SJCRH30 (cell line): ENCODE results near the gene ERP29. TPM values are rescaled to one million over a fixed set of nuclear protein-coding genes. Genes with fewer than 3 reads are reported as not detected.
"Not testable (repeated sequence)": the region's sequence is repeated elsewhere in the genome, so short reads cannot be mapped to it uniquely, and the experiment has no call there.

Experiments used
- DNase-seq, 2 experiments: peaks; one replicate each; pipeline ENCODE4 v3.0.0-alpha.2; 2015 to 2020
- H3K27ac ChIP-seq: fragments of 250-450 bp; sonication (Bioruptor Pico); 2 replicates; pipeline ENCODE4 v1.5.1; 2020; ENCODE audit warnings: mild to moderate bottlenecking, moderate library complexity
- H3K27me3 ChIP-seq: fragments of 250-450 bp; sonication (Bioruptor Pico); 2 replicates; pipeline ENCODE4 v1.5.1; 2020; ENCODE audit warnings: mild to moderate bottlenecking, moderate library complexity
- H3K36me3 ChIP-seq: fragments of 250-450 bp; sonication (Bioruptor Pico); 2 replicates; pipeline ENCODE4 v1.5.1; 2020; ENCODE audit warnings: mild to moderate bottlenecking, moderate library complexity
- H3K4me1 ChIP-seq: fragments of 250-450 bp; sonication (Bioruptor Pico); 2 replicates; pipeline ENCODE4 v1.5.1; 2020; ENCODE audit warnings: mild to moderate bottlenecking, moderate library complexity
- H3K4me3 ChIP-seq: fragments of 250-450 bp; sonication (Bioruptor Pico); 2 replicates; pipeline ENCODE4 v1.5.1; 2020; ENCODE audit warnings: mild to moderate bottlenecking, moderate library complexity
- H3K9me3 ChIP-seq: fragments of 250-450 bp; sonication (Bioruptor Pico); replicated peaks from 2 replicates; pipeline ENCODE4 v1.5.1; 2020; ENCODE audit warnings: mild to moderate bottlenecking, moderate library complexity
- total RNA-seq: library from RNA; depleted of rRNA; stranded (reverse); fragments of >200 nt; shearing (Covaris generic); gene quantifications from 2 replicates; pipeline ENCODE4 v1.2.3, GENCODE V29; 2014; rRNA removed

Gene ERP29
- total RNA-seq, 1 experiment from 2014 or later: 38.5 TPM

DNA sequence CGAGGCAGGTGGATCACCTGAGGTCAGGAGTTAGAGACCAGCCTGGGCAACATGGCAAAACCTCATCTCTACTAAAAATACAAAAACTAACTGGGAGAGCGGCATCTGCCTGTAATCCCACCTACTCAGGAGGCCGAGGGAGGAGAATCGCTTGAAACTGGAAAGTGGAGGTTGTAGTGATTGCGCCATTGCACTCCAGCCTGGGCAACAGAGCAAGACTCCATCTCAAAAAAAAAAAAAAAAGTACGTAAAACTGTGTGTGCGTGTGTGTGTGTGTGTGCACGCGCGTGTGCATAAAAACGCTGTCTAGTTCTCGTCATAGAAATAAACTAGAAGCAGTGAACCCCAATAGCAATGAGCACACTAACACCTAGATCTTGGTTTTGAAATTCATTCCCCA, 23.4 kb downstream of the ERP29 start:
- not testable (repeated sequence) for H3K27me3 ChIP-seq, H3K4me3 ChIP-seq, H3K9me3 ChIP-seq, DNase-seq, H3K4me1 ChIP-seq, H3K27ac ChIP-seq
- peaks cover 71% of the 10 kb centered on the region for H3K36me3 ChIP-seq

DNA sequence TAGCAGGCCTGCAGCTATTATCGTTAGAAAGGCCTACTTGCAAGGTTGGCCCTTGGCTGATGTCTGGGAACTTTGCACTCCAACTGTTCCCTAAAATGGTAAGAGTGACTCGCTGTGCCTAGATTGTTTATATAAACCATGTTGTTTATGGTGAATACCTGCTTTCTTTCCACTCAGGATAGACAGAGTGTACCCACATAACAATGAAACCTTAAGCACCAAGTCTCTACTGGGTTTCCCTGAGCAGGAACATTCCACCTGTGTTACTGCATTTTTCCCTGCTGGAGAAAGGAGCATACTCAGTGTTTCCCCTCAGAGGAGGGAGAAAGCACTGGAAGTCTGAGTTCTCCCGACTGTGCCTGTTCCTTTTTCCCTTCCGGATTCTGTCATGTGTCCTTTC, 32.8 kb downstream of the ERP29 start:
- no peak overlapping the region for H3K4me3 ChIP-seq
- peaks cover 74% of the 10 kb centered on the region for H3K36me3 ChIP-seq
- H3K27me3 ChIP-seq: no peaks in the 10 kb centered on the region
- H3K9me3 ChIP-seq: no peaks in the 10 kb centered on the region
- no peaks in the 10 kb centered on the region; the same call in 1 of the 2 replicates for H3K4me1 ChIP-seq
- no peak for DNase-seq
- no peak overlapping the region for H3K27ac ChIP-seq

DNA sequence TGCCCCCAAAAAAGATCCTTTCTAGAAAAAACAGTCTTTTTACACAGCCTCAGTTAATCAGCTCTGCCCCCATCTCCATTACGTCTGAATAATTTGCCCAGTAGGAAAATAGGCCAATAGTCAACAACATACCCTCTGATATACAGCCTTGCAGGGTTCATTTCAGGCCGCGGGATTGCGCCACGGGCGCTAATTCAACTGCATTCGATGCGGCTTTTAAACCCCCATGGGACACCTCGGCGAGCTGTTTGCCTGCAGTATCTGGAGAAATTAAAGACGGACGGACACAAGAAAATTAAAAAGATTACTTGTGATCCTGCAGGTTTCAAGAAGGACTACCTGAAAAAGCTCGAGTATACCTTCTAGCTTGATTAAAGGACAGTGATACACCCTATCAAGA, 36.1 kb downstream of the ERP29 start:
- peaks cover 62% of the 10 kb centered on the region for H3K36me3 ChIP-seq

DNA sequence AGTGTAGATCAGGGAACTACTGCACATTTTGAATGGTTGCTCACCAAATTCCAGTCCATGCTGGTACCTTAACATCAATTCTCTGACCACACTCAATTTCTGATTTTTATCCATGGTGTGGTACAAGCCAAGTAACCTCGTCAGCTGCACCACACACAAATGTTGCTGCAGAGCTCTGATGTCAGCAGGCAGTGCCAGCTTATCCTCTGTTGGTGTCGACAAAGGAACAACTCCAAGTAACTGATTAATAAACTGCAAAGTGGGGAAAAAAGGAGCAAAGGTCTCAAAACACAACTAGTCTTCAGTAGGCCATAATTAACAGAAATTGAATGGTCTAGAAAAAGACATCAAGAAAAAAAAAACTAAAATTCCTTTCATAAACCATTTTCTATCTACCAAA, 47.9 kb downstream of the ERP29 start:
- H3K4me3 ChIP-seq: no peak overlapping the region
- H3K4me1 ChIP-seq: no peaks in the 10 kb centered on the region
- DNase-seq: no peak
- peaks cover 72% of the 10 kb centered on the region for H3K36me3 ChIP-seq
- no peak overlapping the region for H3K27ac ChIP-seq
- no peaks in the 10 kb centered on the region for H3K9me3 ChIP-seq
- H3K27me3 ChIP-seq: no peaks in the 10 kb centered on the region

More for the DNA sequence above, 36.1 kb downstream of the ERP29 start:
- H3K9me3 ChIP-seq: no peaks in the 10 kb centered on the region
- H3K27me3 ChIP-seq: no peaks in the 10 kb centered on the region
- H3K4me1 ChIP-seq: no peaks in the 10 kb centered on the region
- no peak overlapping the region for H3K27ac ChIP-seq
- no peak for DNase-seq
- no peak overlapping the region for H3K4me3 ChIP-seq

DNA sequence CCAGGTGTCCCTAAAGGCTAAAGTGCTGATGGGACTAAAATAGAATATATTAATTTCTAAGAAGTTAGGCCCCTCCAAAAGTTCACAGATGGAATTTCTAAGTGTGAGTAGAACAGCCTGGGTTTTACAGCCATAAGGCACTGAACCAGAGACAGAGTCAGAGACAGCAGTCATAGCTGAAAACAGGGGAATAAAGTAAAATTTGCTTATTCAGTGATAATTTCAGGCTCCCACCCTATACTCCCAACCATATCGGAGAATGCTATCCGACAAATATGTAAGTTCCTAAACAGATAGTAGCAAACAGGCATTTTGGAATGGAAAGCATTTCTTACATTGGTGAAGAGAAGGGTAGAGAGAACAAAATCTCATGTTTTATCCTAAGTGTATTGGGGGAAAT, 50.0 kb downstream of the ERP29 start:
- Histone ChIP-seq H3K4me3 (no peak overlapping the region), H3K4me1 (no peaks in the 10 kb centered on the region), H3K27me3 (no peaks in the 10 kb centered on the region), H3K9me3 (no peaks in the 10 kb centered on the region), H3K36me3 (peaks cover 79% of the 10 kb centered on the region), H3K27ac (no peak overlapping the region)
- no peak for DNase-seq

DNA sequence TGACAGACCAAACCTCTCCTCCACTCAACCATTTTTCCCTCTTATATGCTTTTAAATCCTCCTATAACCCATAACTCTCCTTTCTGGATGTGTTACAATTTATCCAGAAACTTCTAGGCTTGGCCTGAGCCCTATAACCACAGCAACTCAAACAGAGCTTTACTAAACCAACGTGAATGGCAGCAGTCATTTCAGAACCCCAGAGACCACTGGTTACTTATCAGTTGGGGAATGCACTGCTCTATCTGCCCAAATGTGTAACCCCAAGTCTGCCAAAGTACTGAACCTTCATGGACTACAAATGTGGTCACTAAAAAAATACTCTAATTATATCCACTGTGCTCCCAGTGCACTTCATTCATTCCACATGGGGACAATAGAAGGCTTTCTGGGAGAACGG, 53.3 kb downstream of the ERP29 start:
- H3K4me1 ChIP-seq: no peaks in the 10 kb centered on the region
- no peak overlapping the region for H3K4me3 ChIP-seq
- no peak overlapping the region for H3K27ac ChIP-seq
- H3K27me3 ChIP-seq: no peaks in the 10 kb centered on the region
- no peaks in the 10 kb centered on the region for H3K9me3 ChIP-seq
- no peak for DNase-seq
- H3K36me3 ChIP-seq: peaks cover 84% of the 10 kb centered on the region

Other genes starting within 250 kb of the ERP29 start
- 0.79 and 2.0 TPM in 2 replicates for gene ALDH2, start 246.5 kb upstream of the ERP29 start, total RNA-seq
- gene MAPKAPK5, start 171.2 kb upstream of the ERP29 start, total RNA-seq: 43.3 and 50.3 TPM in 2 replicates
- gene TMEM116, start 261 bp upstream of the ERP29 start, total RNA-seq: 8.8 and 10.0 TPM in 2 replicates
- 25.7 and 31.1 TPM in 2 replicates for gene NAA25, start 95.4 kb downstream of the ERP29 start, total RNA-seq
- 23.0 and 23.5 TPM in 2 replicates for gene TRAFD1, start 112.1 kb downstream of the ERP29 start, total RNA-seq